Keratinocyte (primary cell): ENCODE data around the gene ZNF674. TPM values are rescaled to one million over a fixed set of nuclear protein-coding genes. Genes with fewer than 3 reads are reported as not detected.

Experiments used
- DNase-seq: peaks from one replicate; pipeline ENCODE4 v3.0.0-alpha.2; 2011; ENCODE audit warnings: low read depth, missing footprints, low spot score
- FAIRE-seq: peaks from 2 replicates; lab custom pipeline; 2011; peaks lifted over from hg19 to GRCh38; lab: Jason Lieb, UNC
- H2AFZ ChIP-seq: 2 replicates; pipeline ENCODE4 v1.6.0; 2012; ENCODE audit warnings: low read length, control low read depth, inconsistent platforms; ENCODE audit not compliant: control insufficient read depth
- H3K27ac ChIP-seq: 2 replicates; pipeline ENCODE4 v1.5.1; 2011; ENCODE audit warnings: low read length; ENCODE audit not compliant: control insufficient read depth, insufficient read depth
- H3K27me3 ChIP-seq: 3 replicates; pipeline ENCODE4 v1.6.0; 2011; ENCODE audit warnings: low read length; ENCODE audit not compliant: control insufficient read depth, insufficient read depth; ENCODE audit errors: extremely low read depth
- H3K36me3 ChIP-seq, 2 experiments: 2 replicates in 1 of 2; 3 replicates in 1 of 2; pipeline ENCODE4 v1.5.1; 2011; ENCODE audit warnings: low read length in 2 of 2, mild to moderate bottlenecking in 1 of 2; ENCODE audit not compliant: control insufficient read depth in 2 of 2, insufficient read depth in 2 of 2; ENCODE audit errors: extremely low read depth in 1 of 2
- H3K4me1 ChIP-seq: 3 replicates; pipeline ENCODE4 v1.5.1; 2011; ENCODE audit warnings: low read length; ENCODE audit not compliant: control insufficient read depth, insufficient read depth; ENCODE audit errors: extremely low read depth
- H3K4me2 ChIP-seq: 3 replicates; pipeline ENCODE4 v1.6.0; 2011; ENCODE audit warnings: low read depth, low read length; ENCODE audit not compliant: control insufficient read depth, insufficient read depth; ENCODE audit errors: extremely low read depth
- H3K4me3 ChIP-seq, 3 experiments: fragments of 200-600 bp in 1 of 3; sonication (generic) in 1 of 3; 2 replicates in 2 of 3; 3 replicates in 1 of 3; pipeline ENCODE4 v1.5.1; 2011 to 2016; ENCODE audit warnings: low read length in 3 of 3, mild to moderate bottlenecking in 3 of 3, control low read depth in 2 of 3, inconsistent platforms in 1 of 3, low read depth in 1 of 3, mixed read lengths in 1 of 3, mixed run types in 1 of 3, moderate library complexity in 1 of 3; ENCODE audit not compliant: control insufficient read depth in 2 of 3, insufficient read depth in 2 of 3; ENCODE audit errors: extremely low read depth in 1 of 3
- H3K79me2 ChIP-seq: 2 replicates; pipeline ENCODE4 v1.6.0; 2012; ENCODE audit warnings: low read length; ENCODE audit not compliant: control insufficient read depth, insufficient read depth
- H3K9ac ChIP-seq: 3 replicates; pipeline ENCODE4 v1.6.0; 2011; ENCODE audit warnings: low read length; ENCODE audit not compliant: control insufficient read depth, insufficient read depth; ENCODE audit errors: extremely low read depth
- H3K9me1 ChIP-seq: 3 replicates; pipeline ENCODE4 v1.6.0; 2011; ENCODE audit warnings: low read length; ENCODE audit not compliant: control insufficient read depth, insufficient read depth; ENCODE audit errors: extremely low read depth
- H3K9me3 ChIP-seq: 2 replicates; pipeline ENCODE4 v1.5.1; 2012; ENCODE audit warnings: low read depth, low read length; ENCODE audit not compliant: control insufficient read depth
- H4K20me1 ChIP-seq: 3 replicates; pipeline ENCODE4 v1.6.0; 2011; ENCODE audit warnings: low read length; ENCODE audit not compliant: control insufficient read depth, insufficient read depth; ENCODE audit errors: extremely low read depth
- EZH2 ChIP-seq: IDR thresholded peaks from one replicate; pipeline ENCODE4 v1.6.1; 2012; ENCODE audit warnings: inconsistent platforms, mild to moderate bottlenecking, low read length, moderate library complexity
- dilution Hi-C: fragments of 300-500 bp; cut with MboI; formaldehyde crosslinking; loops from one replicate; pipeline ENCODE4 v1.7.0; 2020; ENCODE audit warnings: low sequenced_read_pairs; ENCODE audit not compliant: extremely low pct_ligation_motif_present
- polyA plus RNA-seq, 5 experiments: library from polyadenylated mRNA; depleted of rRNA in 3 of 5; stranded (reverse) in 3 of 5; stranded (forward) in 1 of 5; unstranded in 1 of 5; fragments of >200 nt; gene quantifications; 1 replicate in 1 of 5; 2 replicates in 3 of 5; 3 replicates in 1 of 5; pipeline versions ENCODE4 v1.2.1 to v1.2.3, GENCODE V29; 2011 to 2012; ENCODE audit warnings: missing spikeins in 2 of 5, low read depth in 1 of 5, low replicate concordance in 1 of 5
- TF ChIP-seq, protein P1 (sequence below), 3 experiments: IDR thresholded peaks in 1 of 3; conservative IDR thresholded peaks in 1 of 3; optimal IDR thresholded peaks in 1 of 3; 2 replicates in 2 of 3; 3 replicates in 1 of 3; pipeline versions ENCODE3 to v1.5.1; 2011; ENCODE audit warnings: low read length in 3 of 3, mild to moderate bottlenecking in 3 of 3, moderate library complexity in 2 of 3, control low read depth in 1 of 3, inconsistent platforms in 1 of 3; ENCODE audit not compliant: insufficient read depth in 2 of 3; ENCODE audit errors: extremely low read depth in 1 of 3

ZNF674 gene
- polyA plus RNA-seq, 1 donor (not counting 4 experiments of a cell fraction or from before 2014, with no cell fraction given) = 2.1 TPM

DNA sequence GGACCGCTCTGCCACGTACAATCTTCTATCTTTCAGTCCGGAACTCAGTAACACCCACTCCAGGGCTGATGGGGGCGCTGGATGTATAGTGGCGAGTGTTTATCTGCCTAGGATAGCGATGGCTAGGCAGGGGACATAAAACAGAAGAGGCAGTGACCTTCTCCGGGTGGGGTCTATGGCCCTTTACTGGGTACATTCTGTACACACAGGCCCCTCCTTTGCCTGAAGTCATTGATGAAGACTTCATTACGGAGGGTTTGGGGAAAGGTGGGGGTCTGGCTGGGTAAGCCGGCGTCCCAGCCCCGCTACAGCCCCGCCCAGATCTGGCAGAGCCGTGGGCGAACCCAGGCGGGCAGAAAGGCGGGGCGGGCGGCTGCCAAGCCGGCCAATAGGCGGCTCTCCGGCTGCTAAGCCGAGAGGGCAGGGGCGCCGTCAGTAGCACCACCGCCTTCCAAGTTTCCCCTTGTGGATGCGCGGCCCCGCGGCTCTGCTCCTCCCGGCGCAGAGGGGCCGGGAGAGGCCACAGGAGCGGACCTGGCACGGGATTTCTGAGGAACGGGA, 28.2 kb upstream of the ZNF674 start, which contains the start of gene CHST7:
CHST7 (plus strand) TSS at position 435 of the 561 bp plus-strand sequence. CDS start 167 bp downstream, outside the sequence.
- Histone ChIP-seq H3K36me3 (no peaks in the 10 kb centered on the region), H2AFZ (peak within 1 kb of the TSS; percentile 74), H3K27ac (no peak within 1 kb of the TSS), H3K79me2 (no peaks in the 10 kb centered on the region), H3K4me3 (peak within 1 kb of the TSS; percentile 40 to 59 (median 48)), H3K4me2 (peak within 1 kb of the TSS; percentile 70), H3K9ac (no peak within 1 kb of the TSS), H3K27me3 (no peaks in the 10 kb centered on the region), H4K20me1 (no peaks in the 10 kb centered on the region), H3K9me3 (no peaks in the 10 kb centered on the region), H3K4me1 (peaks cover 7% of the 10 kb centered on the region), H3K9me1 (no peaks in the 10 kb centered on the region)
- DNase-seq (no peak), FAIRE-seq (no peak)
- dilution Hi-C loops = no loop called here
- TF ChIP-seq, protein P1, sequence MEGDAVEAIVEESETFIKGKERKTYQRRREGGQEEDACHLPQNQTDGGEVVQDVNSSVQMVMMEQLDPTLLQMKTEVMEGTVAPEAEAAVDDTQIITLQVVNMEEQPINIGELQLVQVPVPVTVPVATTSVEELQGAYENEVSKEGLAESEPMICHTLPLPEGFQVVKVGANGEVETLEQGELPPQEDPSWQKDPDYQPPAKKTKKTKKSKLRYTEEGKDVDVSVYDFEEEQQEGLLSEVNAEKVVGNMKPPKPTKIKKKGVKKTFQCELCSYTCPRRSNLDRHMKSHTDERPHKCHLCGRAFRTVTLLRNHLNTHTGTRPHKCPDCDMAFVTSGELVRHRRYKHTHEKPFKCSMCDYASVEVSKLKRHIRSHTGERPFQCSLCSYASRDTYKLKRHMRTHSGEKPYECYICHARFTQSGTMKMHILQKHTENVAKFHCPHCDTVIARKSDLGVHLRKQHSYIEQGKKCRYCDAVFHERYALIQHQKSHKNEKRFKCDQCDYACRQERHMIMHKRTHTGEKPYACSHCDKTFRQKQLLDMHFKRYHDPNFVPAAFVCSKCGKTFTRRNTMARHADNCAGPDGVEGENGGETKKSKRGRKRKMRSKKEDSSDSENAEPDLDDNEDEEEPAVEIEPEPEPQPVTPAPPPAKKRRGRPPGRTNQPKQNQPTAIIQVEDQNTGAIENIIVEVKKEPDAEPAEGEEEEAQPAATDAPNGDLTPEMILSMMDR (optimal IDR thresholded peaks at IDR 0.05 in 1 of 3, IDR thresholded peaks at IDR 0.05 in 1 of 3, conservative IDR thresholded peaks at IDR 0.05 in 1 of 3; ENCODE audit: extremely low read depth in 1 of 3, insufficient read depth in 2 of 3, low read length in 3 of 3) = peak in 1 of 3 experiments; percentile 29
- TF ChIP-seq EZH2 = no peak

DNA sequence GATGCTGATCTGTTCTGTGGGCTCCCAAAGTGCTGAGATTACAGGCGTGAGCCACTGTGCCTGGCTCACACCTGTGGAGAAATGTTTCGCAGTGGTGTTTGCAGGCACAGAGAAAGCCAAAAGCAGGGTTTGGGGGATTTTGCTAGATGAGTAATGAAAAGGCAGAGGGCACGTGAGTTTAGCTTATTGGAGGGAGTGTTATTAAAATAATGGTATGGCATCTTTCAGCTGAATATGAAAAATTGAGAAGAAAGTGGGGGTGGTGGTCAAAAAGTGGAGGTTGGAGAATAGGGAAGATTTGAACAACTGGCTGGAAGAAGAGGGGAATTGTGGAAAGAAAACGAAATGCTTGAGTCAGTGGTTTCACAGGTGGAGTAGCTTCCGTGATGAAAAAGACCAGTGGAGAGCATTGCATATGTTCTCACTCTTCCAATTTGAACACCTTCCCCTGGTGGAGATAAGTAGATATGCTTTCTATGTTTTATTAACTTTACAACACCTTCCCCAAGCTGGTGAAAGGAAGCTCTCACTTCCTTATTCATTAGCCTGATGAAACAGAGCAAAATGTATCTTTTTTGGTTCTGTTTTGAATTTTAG, 27.2 kb upstream of the ZNF674 start:
- H3K9ac ChIP-seq = no peak overlapping the region
- no peak overlapping the region for H2AFZ ChIP-seq
- H3K4me2 ChIP-seq = no peak overlapping the region
- no peaks in the 10 kb centered on the region for H3K27me3 ChIP-seq
- H3K4me1 ChIP-seq = peaks cover 7% of the 10 kb centered on the region
- no peak overlapping the region for H3K4me3 ChIP-seq
- H3K79me2 ChIP-seq = no peaks in the 10 kb centered on the region
- H3K27ac ChIP-seq = no peak overlapping the region
- dilution Hi-C loops = no loop called here
- DNase-seq (no peak), FAIRE-seq (no peak)
- no peaks in the 10 kb centered on the region for H3K36me3 ChIP-seq
- no peaks in the 10 kb centered on the region for H4K20me1 ChIP-seq
- no peak for TF ChIP-seq EZH2
- TF ChIP-seq, protein P1 (optimal IDR thresholded peaks at IDR 0.05 in 1 of 3, IDR thresholded peaks at IDR 0.05 in 1 of 3, conservative IDR thresholded peaks at IDR 0.05 in 1 of 3; ENCODE audit: extremely low read depth in 1 of 3, insufficient read depth in 2 of 3, low read length in 3 of 3) = peak in 1 of 3 experiments; percentile 11
- H3K9me3 ChIP-seq = no peaks in the 10 kb centered on the region
- H3K9me1 ChIP-seq = no peaks in the 10 kb centered on the region
